NCI-H128 (cell line): ENCODE results near the gene NRIP3.
"Not testable (repeated sequence)": the region's sequence is repeated elsewhere in the genome, so short reads cannot be mapped to it uniquely, and the experiment has no call there.

Experiments
- DNase-seq: peaks from one replicate; lab custom pipeline; 2025; ENCODE audit not compliant: unreplicated experiment; lab: John Stamatoyannopoulos, UW

Gene NRIP3

GRCh38 chr11:8973121-8973520, 30.7 kb downstream of the NRIP3 start:
- DNase-seq: no peak

- no peak for DNase-seq
These were observed 31.9 kb downstream of the NRIP3 start for GRCh38 chr11:8971924-8972316.

DNA sequence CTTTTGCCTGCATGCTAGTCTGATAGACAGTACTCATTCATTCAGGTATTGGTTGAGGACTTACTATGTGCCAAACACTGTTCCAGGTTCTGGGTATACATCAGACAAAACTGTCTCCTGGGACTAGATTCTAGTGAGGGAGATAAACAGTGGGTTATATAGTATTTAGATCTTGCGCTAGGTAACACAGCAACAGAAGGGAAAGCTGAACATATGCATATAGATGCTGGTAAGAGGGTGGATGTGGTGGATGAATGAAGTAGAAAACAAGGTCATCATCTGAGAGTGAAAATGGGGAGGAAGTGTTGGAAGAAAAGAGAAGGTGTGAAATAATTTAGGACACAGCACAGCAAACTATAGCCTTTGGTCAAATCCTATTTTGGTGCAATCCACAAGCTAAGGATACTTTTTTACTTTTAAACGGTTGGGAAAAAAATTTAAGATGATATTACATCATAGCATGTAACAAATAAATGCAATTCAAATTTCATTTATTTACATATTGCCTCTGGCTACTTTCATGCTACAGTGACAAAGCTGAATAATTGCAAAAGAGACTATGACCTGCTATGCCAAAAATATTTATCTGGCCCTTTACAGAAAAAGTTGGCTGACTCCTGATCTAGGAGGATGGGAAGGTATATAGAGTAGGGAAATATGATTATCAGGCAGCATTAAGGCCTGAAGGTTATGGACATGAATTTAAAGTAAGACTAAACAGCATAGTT, 32.4 kb downstream of the NRIP3 start:
- DNase-seq: no peak

DNA sequence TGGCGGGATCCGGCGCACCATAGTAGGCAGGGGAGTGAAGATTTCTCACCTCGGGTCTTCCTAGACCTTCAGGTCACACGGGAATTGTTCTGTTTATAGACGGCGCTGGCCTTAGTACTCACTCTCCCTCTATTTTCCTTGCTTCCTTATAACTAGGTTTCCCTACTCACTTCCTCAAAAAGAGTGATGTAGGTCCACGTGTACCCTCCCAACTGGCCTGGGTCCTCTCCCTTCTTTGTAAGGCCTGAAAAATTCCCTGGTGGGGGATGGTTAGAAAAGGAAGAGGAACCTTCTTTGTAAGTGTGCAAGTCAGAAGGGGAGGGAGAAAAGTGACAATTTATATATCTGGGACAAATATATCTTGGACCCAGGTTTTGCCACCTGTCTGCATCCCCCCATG, 36.6 kb downstream of the NRIP3 start:
- no peak for DNase-seq

DNA sequence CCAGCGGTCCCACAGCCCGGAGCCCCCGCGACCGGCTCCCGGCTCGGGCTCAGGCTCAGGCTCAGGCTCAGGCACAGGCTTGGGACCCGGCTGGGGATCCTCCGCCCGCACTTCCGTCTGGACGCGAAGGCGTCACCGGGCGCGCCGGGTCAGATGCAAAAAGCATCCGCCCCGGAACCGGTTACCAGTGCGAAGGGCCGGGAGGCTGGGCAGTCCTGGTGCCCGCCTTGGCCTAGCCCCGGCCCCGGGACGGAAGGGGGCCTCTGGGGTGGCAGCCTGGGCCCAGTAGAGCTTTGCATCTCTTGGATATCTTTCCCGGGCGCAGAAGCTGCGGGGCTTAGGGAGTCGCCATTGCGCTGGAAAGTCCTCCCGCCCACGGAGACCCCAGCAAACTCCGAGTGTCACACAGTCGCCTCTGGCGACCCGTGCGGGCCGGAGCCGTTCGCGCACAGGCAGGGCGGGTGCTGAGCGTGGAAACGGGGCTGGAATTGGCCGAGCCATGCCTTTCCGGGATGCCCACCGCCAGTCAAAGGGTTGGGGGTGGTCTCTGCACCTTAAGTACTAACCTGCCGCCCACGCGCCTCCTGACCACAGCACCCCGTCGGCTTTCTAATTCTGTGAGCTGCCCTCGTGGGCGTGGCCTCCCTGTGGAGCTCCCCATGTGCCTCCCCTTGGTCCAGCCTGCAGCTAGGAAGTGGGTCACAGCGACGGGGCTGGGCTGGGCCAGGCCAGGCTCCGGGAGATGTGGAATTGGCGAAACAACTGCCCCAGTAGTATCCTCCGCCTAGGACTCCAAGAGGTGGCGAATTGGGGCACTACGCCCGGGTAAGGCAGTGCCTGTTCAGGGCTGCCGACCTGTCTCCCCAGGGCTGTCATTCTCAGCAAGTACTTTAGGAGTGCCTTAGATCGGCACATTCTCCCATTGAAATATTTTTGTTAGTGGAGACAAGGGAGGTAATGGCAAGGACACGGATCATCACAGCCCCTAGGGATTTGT, 39.2 kb downstream of the NRIP3 start, which contains the start of gene TMEM9B:
Gene TMEM9B, minus strand, starts transcription at position 119 of the 997 bp plus-strand sequence. CDS start 129 bp downstream, outside the sequence.
- DNase-seq: peak; percentile 72

GRCh38 chr11:8963569-8964323, 40.1 kb downstream of the NRIP3 start:
- DNase-seq: peak; percentile 72

DNA sequence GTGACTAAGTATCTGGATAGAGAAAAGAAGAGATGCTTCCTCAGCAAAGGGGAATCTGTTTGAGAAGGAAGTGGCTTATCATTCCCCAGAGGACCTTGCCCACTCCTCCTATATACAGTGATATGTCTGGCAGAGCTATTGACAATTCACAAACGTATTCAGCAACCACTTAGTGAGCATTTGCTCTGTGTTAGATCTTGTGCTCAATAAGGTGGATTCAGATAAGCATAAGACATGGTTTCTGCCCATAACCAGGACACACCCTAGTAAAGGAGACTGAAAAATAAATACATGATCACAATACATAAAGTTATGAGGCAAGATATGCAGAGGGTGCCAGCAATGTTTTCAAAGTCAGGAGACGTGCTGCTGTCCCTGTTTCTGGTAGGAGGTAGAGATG, 41.0 kb downstream of the NRIP3 start:
- no peak for DNase-seq

DNA sequence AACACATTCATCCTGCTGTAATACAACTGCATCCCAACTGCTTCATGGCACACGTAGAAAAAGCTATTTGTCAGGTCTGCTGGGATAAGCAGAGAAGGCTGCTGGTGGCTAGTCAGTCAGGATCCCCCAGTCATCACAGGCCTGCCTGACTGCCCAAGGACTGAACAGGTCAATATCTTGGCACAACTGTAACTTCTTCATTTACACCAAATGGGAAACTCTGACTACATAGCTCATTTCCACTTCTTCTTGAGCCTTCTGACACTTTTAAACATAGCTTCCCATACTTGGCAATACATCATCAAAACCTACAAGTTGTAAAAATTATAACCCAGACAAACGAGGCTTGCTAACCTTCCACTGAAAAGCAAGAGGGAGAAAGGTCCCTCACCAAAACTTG, 42.4 kb downstream of the NRIP3 start:
- DNase-seq: no peak

DNA sequence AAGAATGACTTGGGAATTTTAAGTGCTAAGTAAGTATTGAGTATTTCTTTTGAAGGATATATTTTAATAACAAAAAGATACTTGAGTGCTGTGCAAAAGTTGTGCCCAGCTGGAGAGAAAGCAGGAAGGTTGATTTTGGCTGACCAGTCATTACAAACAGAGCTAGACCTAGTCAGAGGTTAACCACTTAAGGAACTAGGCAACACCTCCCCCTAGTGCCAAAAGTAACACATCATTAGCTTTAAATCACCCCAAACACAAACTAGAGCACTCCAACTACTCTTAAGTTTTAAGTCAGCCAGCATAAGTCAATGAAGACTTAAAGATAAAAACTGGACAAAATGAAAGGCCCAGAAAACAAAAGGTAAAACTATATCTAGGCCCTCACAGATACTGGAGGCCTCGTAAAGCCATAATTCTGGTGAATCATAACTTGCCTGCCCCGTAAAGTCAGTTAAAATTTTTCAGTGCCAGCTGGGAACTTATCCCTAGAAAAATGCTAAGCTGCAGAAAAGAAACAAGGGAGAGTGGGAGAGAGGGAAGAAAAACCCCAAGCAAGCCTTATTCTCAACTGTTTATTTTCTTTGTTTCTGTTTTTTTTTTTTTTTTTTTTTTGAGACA, 44.1 kb downstream of the NRIP3 start:
- no peak for DNase-seq

DNA sequence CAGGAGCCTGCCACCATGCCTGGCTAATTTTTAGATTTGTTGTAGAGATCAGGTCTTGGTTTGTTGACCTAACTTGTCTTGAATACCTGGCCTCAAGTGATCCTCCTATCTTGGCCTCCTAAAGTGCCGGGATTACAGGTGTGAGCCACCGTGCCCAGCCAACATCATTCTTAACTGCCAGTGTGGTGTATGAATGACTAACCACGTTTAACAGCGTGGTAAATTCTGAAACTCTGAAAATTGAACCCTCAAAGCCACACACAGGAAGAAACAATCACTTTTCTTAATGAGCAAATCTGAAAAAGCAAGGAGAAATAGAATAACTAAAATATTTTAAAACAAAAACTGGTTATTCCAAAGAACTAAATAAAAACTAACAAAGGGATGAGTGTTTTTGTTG, 46.9 kb downstream of the NRIP3 start:
- no peak for DNase-seq

GRCh38 chr11:8948886-8949285, 54.9 kb downstream of the NRIP3 start:
- DNase-seq: no peak

- no peak for DNase-seq
These were observed 56.4 kb downstream of the NRIP3 start for GRCh38 chr11:8947230-8947943.

GRCh38 chr11:8942518-8943066, 61.2 kb downstream of the NRIP3 start, which contains the start of gene ASCL3:
TSS of gene ASCL3 (minus strand) at chr11:8943016. CDS start at chr11:8938161, 4,855 bp downstream.
- no peak for DNase-seq

DNA sequence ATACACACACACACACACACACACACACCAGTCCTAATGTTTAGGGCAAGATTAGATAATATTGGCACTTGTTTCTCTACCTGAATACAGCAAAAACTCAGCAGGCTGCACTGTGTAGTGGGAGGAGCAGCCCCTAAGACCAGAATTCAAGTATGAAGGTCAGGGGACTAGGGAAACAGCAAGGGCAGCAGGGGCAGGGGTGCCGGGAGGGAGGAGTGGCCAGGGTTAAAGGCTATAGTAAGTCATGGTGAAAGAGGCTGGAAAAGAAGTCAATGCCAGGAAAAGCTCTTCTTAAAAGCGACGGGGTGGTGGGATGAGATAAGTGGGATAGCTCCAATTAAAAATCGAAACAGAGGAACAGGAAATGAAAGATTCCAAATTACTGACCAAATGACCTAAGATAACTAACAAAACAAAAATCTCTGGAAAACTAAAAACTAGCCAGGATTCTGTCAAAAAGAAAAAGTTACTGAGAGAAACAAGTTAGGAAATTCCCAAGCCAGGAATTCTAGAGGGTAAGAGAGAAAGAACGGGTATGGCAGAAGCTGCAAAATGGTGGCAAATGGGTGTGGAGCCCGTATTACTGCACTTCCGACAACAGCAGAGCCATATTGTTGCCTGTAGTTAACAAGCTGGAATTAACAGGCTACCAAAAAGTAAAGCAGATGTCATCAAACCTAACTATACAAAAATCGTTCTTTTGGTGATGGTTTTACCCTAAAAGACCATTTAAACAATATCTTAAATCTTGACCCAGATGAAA, 62.3 kb downstream of the NRIP3 start:
- no peak for DNase-seq

DNA sequence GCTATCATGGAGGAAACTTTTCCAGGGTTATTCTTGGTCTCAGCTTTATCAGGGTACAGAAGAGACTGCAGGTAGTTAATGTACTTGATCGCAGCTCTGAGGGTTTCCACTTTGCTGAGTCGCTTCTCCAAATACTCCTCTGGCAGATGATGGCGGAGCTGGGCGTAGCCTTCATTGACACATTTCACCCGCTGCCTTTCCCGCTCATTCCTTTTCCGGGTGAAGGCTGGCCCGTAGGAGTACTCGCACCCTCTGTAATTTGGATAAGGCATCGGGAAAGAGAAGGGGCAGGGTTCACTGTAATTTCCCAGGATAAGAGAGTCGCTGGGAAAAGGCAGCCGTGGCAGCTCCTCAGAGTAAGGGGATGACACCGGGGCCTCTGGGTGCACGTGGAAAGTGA, 66.1 kb downstream of the NRIP3 start:
- no peak for DNase-seq

DNA sequence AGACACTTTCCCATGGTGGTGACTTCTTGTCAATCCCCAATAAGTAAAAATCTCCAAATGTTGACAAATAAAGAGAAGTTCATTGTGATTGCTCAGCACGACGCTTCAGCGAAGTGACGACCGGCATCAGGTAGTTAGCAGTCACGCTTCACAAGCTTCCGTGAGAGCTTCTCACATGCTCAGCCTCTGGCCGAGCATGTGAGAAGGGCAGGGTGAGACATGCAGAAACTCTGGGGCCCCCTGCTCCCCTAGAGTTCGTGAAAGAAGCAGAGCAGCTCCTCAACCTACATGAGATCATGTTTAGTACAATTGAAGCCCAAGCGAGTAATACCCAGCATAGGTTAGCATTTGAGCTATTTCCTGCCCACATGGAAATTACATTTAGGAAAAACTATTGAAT, 66.6 kb downstream of the NRIP3 start:
- DNase-seq: no peak

GRCh38 chr11:8935789-8936188, 68.0 kb downstream of the NRIP3 start:
- DNase-seq: not testable (repeated sequence)

DNA sequence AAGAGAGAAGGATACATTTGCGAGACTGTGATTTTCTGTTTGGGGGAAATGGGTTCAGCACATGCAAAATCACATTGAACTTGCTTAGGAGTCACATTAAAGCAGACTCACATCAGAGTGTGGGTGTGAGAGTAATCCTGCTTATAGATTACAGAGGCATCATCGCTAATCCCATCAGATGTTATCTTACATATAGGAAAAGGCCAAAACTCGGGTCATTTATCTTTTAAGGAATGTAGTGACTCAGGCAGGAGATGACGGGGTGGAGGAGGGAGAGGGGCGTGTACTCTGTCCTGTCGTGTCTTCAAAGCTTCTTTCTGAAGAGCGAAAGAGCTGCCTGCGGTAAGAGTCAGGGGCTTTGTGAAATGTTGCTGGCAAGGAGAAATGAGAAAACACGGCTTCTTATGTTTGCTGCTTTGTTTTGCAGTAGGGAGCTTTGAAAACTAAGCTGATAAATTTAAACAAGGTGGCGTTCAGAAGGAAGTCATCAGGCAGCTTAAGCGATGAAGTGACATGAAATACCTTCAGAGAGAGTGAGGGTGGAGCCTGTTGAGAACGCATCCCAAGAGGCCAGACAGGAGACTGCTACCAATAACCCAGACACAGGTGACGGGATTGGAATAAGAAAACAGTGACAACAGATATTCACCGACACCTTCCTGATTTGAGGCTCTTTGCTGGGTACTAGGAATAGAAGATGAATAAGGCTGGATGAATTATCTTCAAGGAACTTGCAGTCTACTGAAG, 68.9 kb downstream of the NRIP3 start:
- DNase-seq: no peak
